ENCODE data around the gene MCTP1. TPM values are rescaled to one million over a fixed set of nuclear protein-coding genes. Genes with fewer than 3 reads are reported as not detected.

MCTP1 gene
- total and polyA plus RNA-seq, 7 experiments from 2014 or later: 0.75 to 38.9 (median 2.3) TPM; not detected in 1

DNA sequence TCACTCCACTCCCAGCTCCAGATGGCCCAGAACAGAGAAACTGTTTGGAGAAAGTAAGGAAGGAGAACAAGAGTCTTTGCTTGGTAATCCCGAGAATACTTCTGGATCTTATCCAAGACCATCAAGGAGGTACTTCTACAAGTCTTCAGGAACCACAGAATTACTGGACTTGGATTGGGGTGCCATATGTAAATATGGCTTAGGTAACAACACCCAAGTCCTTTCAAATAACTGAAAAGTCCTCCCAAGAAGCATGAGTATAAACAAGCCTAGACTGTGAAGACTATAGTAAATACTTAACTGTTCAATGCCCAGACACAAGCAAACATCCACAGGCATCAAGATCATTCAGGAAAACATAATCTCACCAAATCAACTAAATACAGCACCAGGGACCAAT, 170.0 kb downstream of the MCTP1 start:
- no peak overlapping the region for H3K4me3 ChIP-seq (ENCODE audit: low read length)
- no peaks in the 10 kb centered on the region for H3K4me1 ChIP-seq (ENCODE audit: control insufficient read depth in 2 of 2, insufficient read depth in 2 of 2, low read length in 2 of 2)
- ChIA-PET POLR2A (no interaction called here), CTCF (no interaction called here)
- DNase-seq (no peak), ATAC-seq (no peak)
- no peak overlapping the region for H3K27ac Mint-ChIP-seq
- H3K4me1 Mint-ChIP-seq: no peaks in the 10 kb centered on the region
- no peaks in the 10 kb centered on the region for H3K36me3 ChIP-seq (ENCODE audit: control insufficient read depth in 2 of 3, insufficient read depth in 3 of 3, low read length in 3 of 3)
- peaks cover 0 to 3% (median 0%) of the 10 kb centered on the region in 5 donors for H3K36me3 Mint-ChIP-seq
- H3K27ac ChIP-seq (ENCODE audit: low read depth, low read length): no peak overlapping the region
- H3K9me3 ChIP-seq (ENCODE audit: control insufficient read depth in 2 of 3, low read length in 3 of 3): peaks cover 0 to 3% (median 0%) of the 10 kb centered on the region in 3 experiments
- H3K9me3 Mint-ChIP-seq: peaks cover 0 to 20% (median 6%) of the 10 kb centered on the region in 11 donors
- peaks cover 0 to 8% (median 4%) of the 10 kb centered on the region in 5 donors for H3K27me3 Mint-ChIP-seq
- intact Hi-C loops (cut with micrococcal nuclease): no loop called here
- no peak overlapping the region for H3K4me3 Mint-ChIP-seq
- H3K27me3 ChIP-seq (ENCODE audit: control insufficient read depth in 2 of 2, insufficient read depth in 2 of 2, low read length in 2 of 2): no peaks in the 10 kb centered on the region

DNA sequence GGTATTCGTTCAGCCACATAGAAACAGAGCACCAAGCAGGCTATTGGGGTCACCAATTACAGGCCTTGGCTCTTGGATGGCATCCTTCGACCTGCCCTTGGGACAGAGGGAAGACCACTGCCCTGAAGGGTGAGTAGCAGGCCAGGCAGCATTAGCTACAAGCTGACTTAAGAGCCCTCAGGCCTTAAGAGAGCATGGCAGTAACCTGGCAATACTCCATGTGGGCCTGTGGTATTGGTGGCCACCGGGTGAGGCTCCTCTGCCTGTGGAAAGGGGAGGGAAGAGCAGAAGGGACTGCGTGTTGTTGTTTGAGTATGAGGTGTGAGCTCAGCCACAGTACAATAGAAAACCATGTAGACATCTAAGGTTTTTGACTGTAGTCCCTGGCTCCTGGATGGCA, 170.6 kb downstream of the MCTP1 start:
- Histone ChIP-seq H3K27me3 (ENCODE audit: control insufficient read depth in 2 of 2, insufficient read depth in 2 of 2, low read length in 2 of 2) (no peaks in the 10 kb centered on the region), H3K27ac (ENCODE audit: low read depth, low read length) (no peak overlapping the region), H3K9me3 (ENCODE audit: control insufficient read depth in 2 of 3, low read length in 3 of 3) (peaks cover 0 to 3% (median 0%) of the 10 kb centered on the region in 3 experiments), H3K4me3 (ENCODE audit: low read length) (no peak overlapping the region), H3K36me3 (ENCODE audit: control insufficient read depth in 2 of 3, insufficient read depth in 3 of 3, low read length in 3 of 3) (no peaks in the 10 kb centered on the region), H3K4me1 (ENCODE audit: control insufficient read depth in 2 of 2, insufficient read depth in 2 of 2, low read length in 2 of 2) (no peaks in the 10 kb centered on the region)
- peaks cover 0 to 8% (median 4%) of the 10 kb centered on the region in 5 donors for H3K27me3 Mint-ChIP-seq
- peaks cover 0 to 20% (median 5%) of the 10 kb centered on the region in 11 donors for H3K9me3 Mint-ChIP-seq
- no peak for DNase-seq
- CTCF ChIA-PET: no interaction called here
- intact Hi-C loops (cut with micrococcal nuclease): no loop called here
- no peak for ATAC-seq
- H3K27ac Mint-ChIP-seq: no peak overlapping the region
- POLR2A ChIA-PET: no interaction called here
- peaks cover 0 to 3% (median 0%) of the 10 kb centered on the region in 5 donors for H3K36me3 Mint-ChIP-seq
- H3K4me1 Mint-ChIP-seq: no peaks in the 10 kb centered on the region
- H3K4me3 Mint-ChIP-seq: no peak overlapping the region

- peaks cover 0 to 8% (median 4%) of the 10 kb centered on the region in 5 donors for H3K27me3 Mint-ChIP-seq
- no peak overlapping the region for H3K4me3 Mint-ChIP-seq
- CTCF ChIA-PET: no interaction called here
- H3K27ac Mint-ChIP-seq: no peak overlapping the region
- intact Hi-C loops (cut with micrococcal nuclease): no loop called here
- POLR2A ChIA-PET: no interaction called here
- Histone ChIP-seq H3K27ac (ENCODE audit: low read depth, low read length) (no peak overlapping the region), H3K9me3 (ENCODE audit: control insufficient read depth in 2 of 3, low read length in 3 of 3) (peaks cover 0 to 3% (median 0%) of the 10 kb centered on the region in 3 experiments), H3K4me1 (ENCODE audit: control insufficient read depth in 2 of 2, insufficient read depth in 2 of 2, low read length in 2 of 2) (no peaks in the 10 kb centered on the region), H3K4me3 (ENCODE audit: low read length) (no peak overlapping the region), H3K27me3 (ENCODE audit: control insufficient read depth in 2 of 2, insufficient read depth in 2 of 2, low read length in 2 of 2) (no peaks in the 10 kb centered on the region), H3K36me3 (ENCODE audit: control insufficient read depth in 2 of 3, insufficient read depth in 3 of 3, low read length in 3 of 3) (no peaks in the 10 kb centered on the region)
- H3K4me1 Mint-ChIP-seq: no peaks in the 10 kb centered on the region
- peaks cover 0 to 3% (median 0%) of the 10 kb centered on the region in 5 donors for H3K36me3 Mint-ChIP-seq
- H3K9me3 Mint-ChIP-seq: peaks cover 0 to 20% (median 4%) of the 10 kb centered on the region in 11 donors
- DNase-seq (no peak), ATAC-seq (no peak)
These were observed 171.4 kb downstream of the MCTP1 start for GRCh38 chr5:95113489-95113888.

DNA sequence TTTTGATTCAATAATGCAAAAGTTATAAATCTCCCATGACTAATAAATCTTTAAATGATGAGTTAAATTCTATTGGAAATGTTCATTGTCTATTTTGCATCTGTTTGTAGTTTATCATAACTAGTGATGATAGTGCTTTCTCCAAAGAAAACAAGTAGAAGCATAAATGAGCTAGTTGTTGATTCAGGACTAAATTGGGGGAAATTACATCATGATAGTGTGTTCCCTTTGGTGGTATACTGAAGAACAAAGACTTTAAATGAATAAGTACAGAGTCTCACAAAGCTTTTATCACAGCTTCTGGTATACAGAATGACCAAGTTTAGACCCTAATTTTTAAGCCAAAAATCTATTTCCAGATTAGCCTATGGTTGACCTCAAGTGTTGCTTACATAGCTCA, 173.8 kb downstream of the MCTP1 start:
- Mint-ChIP-seq H3K4me1 (no peaks in the 10 kb centered on the region), H3K36me3 (no peaks in the 10 kb centered on the region), H3K4me3 (no peak overlapping the region), H3K27ac (no peak overlapping the region), H3K27me3 (peaks cover 0 to 8% (median 4%) of the 10 kb centered on the region in 5 donors), H3K9me3 (peaks cover 0 to 13% (median 4%) of the 10 kb centered on the region in 11 donors)
- Histone ChIP-seq H3K27ac (ENCODE audit: low read depth, low read length) (no peak overlapping the region), H3K27me3 (ENCODE audit: control insufficient read depth in 2 of 2, insufficient read depth in 2 of 2, low read length in 2 of 2) (no peaks in the 10 kb centered on the region), H3K36me3 (ENCODE audit: control insufficient read depth in 2 of 3, insufficient read depth in 3 of 3, low read length in 3 of 3) (no peaks in the 10 kb centered on the region), H3K4me1 (ENCODE audit: control insufficient read depth in 2 of 2, insufficient read depth in 2 of 2, low read length in 2 of 2) (no peaks in the 10 kb centered on the region), H3K9me3 (ENCODE audit: control insufficient read depth in 2 of 3, low read length in 3 of 3) (peaks cover 0 to 3% (median 0%) of the 10 kb centered on the region in 3 experiments), H3K4me3 (ENCODE audit: low read length) (no peak overlapping the region)
- CTCF ChIA-PET: no interaction called here
- intact Hi-C loops (cut with micrococcal nuclease): no loop called here
- POLR2A ChIA-PET: no interaction called here
- ATAC-seq (no peak), DNase-seq (no peak)

GRCh38 chr5:95110118-95110517, 174.8 kb downstream of the MCTP1 start:
- Histone ChIP-seq H3K4me3 (ENCODE audit: low read length) (no peak overlapping the region), H3K9me3 (ENCODE audit: control insufficient read depth in 2 of 3, low read length in 3 of 3) (peaks cover 0 to 3% (median 0%) of the 10 kb centered on the region in 3 experiments), H3K27ac (ENCODE audit: low read depth, low read length) (no peak overlapping the region), H3K27me3 (ENCODE audit: control insufficient read depth in 2 of 2, insufficient read depth in 2 of 2, low read length in 2 of 2) (no peaks in the 10 kb centered on the region), H3K36me3 (ENCODE audit: control insufficient read depth in 2 of 3, insufficient read depth in 3 of 3, low read length in 3 of 3) (no peaks in the 10 kb centered on the region), H3K4me1 (ENCODE audit: control insufficient read depth in 2 of 2, insufficient read depth in 2 of 2, low read length in 2 of 2) (no peaks in the 10 kb centered on the region)
- POLR2A ChIA-PET: no interaction called here
- DNase-seq (no peak), ATAC-seq (no peak)
- no peaks in the 10 kb centered on the region for H3K36me3 Mint-ChIP-seq
- intact Hi-C loops (cut with micrococcal nuclease): no loop called here
- peaks cover 0 to 5% (median 3%) of the 10 kb centered on the region in 5 donors for H3K27me3 Mint-ChIP-seq
- no peak overlapping the region for H3K27ac Mint-ChIP-seq
- CTCF ChIA-PET: interaction anchor here (0.6 kb wide), 1 partner anchor 1235 kb away, joined by 3 read pairs; no protein-coding TSS in a partner anchor
- H3K9me3 Mint-ChIP-seq: peaks cover 0 to 6% (median 0%) of the 10 kb centered on the region in 11 donors
- no peak overlapping the region for H3K4me3 Mint-ChIP-seq
- H3K4me1 Mint-ChIP-seq: no peaks in the 10 kb centered on the region

GRCh38 chr5:95107138-95107537, 177.8 kb downstream of the MCTP1 start:
- Histone ChIP-seq H3K4me1 (ENCODE audit: control insufficient read depth in 2 of 2, insufficient read depth in 2 of 2, low read length in 2 of 2) (no peaks in the 10 kb centered on the region), H3K36me3 (ENCODE audit: control insufficient read depth in 2 of 3, insufficient read depth in 3 of 3, low read length in 3 of 3) (no peaks in the 10 kb centered on the region), H3K9me3 (ENCODE audit: control insufficient read depth in 2 of 3, low read length in 3 of 3) (no peaks in the 10 kb centered on the region), H3K4me3 (ENCODE audit: low read length) (no peak overlapping the region), H3K27me3 (ENCODE audit: control insufficient read depth in 2 of 2, insufficient read depth in 2 of 2, low read length in 2 of 2) (no peaks in the 10 kb centered on the region), H3K27ac (ENCODE audit: low read depth, low read length) (no peak overlapping the region)
- peaks cover 0 to 1% (median 0%) of the 10 kb centered on the region in 11 donors for H3K9me3 Mint-ChIP-seq
- no peaks in the 10 kb centered on the region for H3K4me1 Mint-ChIP-seq
- H3K27me3 Mint-ChIP-seq: peaks cover 0 to 7% (median 0%) of the 10 kb centered on the region in 5 donors
- CTCF ChIA-PET: no interaction called here
- no peak for DNase-seq
- no peak for ATAC-seq
- POLR2A ChIA-PET: no interaction called here
- intact Hi-C loops (cut with micrococcal nuclease): no loop called here
- H3K4me3 Mint-ChIP-seq: no peak overlapping the region
- H3K27ac Mint-ChIP-seq: no peak overlapping the region
- H3K36me3 Mint-ChIP-seq: no peaks in the 10 kb centered on the region

- DNase-seq (no peak), ATAC-seq (no peak)
- POLR2A ChIA-PET: no interaction called here
- H3K36me3 Mint-ChIP-seq: no peaks in the 10 kb centered on the region
- Histone ChIP-seq H3K27me3 (ENCODE audit: control insufficient read depth in 2 of 2, insufficient read depth in 2 of 2, low read length in 2 of 2) (no peaks in the 10 kb centered on the region), H3K4me1 (ENCODE audit: control insufficient read depth in 2 of 2, insufficient read depth in 2 of 2, low read length in 2 of 2) (no peaks in the 10 kb centered on the region), H3K36me3 (ENCODE audit: control insufficient read depth in 2 of 3, insufficient read depth in 3 of 3, low read length in 3 of 3) (no peaks in the 10 kb centered on the region), H3K27ac (ENCODE audit: low read depth, low read length) (no peak overlapping the region), H3K4me3 (ENCODE audit: low read length) (no peak overlapping the region), H3K9me3 (ENCODE audit: control insufficient read depth in 2 of 3, low read length in 3 of 3) (no peaks in the 10 kb centered on the region)
- no peak overlapping the region for H3K27ac Mint-ChIP-seq
- CTCF ChIA-PET: interaction anchor here (0.6 kb wide), 1 partner anchor 37 kb away, joined by 5 read pairs; no protein-coding TSS in a partner anchor
- H3K9me3 Mint-ChIP-seq: peaks cover 0 to 2% (median 0%) of the 10 kb centered on the region in 11 donors
- H3K27me3 Mint-ChIP-seq: peaks cover 0 to 7% (median 0%) of the 10 kb centered on the region in 5 donors
- no peak overlapping the region for H3K4me3 Mint-ChIP-seq
- intact Hi-C loops (cut with micrococcal nuclease): no loop called here
- H3K4me1 Mint-ChIP-seq: peaks cover 0 to 7% (median 0%) of the 10 kb centered on the region in 7 donors
These were observed 179.3 kb downstream of the MCTP1 start for GRCh38 chr5:95105638-95106037.

Measured in naive thymus-derived CD4-positive, alpha-beta T cell (primary cell).